ENCODE results near the gene GAL3ST3.

DNA sequence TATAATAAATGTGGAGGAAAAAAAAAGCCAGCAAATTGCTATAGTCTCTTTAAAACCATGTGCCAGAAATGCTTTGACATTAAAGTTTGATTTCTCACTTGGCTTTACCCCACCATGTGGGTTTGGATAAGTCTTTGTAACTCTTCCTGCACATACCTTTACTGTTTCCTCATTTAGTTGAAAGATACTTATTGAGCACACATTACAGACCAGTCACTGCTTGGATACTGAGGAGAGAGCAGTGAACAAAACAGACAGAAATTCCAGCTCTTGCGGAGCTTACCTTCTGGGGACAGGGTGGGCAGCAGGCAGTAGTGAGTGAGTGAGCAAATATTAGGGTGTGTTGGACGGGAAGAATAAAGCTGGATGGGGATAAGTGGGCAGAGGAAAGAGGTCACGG lies 34.8 kb upstream of the GAL3ST3 start:
- TF ChIP-seq, protein P1, sequence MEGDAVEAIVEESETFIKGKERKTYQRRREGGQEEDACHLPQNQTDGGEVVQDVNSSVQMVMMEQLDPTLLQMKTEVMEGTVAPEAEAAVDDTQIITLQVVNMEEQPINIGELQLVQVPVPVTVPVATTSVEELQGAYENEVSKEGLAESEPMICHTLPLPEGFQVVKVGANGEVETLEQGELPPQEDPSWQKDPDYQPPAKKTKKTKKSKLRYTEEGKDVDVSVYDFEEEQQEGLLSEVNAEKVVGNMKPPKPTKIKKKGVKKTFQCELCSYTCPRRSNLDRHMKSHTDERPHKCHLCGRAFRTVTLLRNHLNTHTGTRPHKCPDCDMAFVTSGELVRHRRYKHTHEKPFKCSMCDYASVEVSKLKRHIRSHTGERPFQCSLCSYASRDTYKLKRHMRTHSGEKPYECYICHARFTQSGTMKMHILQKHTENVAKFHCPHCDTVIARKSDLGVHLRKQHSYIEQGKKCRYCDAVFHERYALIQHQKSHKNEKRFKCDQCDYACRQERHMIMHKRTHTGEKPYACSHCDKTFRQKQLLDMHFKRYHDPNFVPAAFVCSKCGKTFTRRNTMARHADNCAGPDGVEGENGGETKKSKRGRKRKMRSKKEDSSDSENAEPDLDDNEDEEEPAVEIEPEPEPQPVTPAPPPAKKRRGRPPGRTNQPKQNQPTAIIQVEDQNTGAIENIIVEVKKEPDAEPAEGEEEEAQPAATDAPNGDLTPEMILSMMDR (IDR thresholded peaks at IDR 0.05) = no peak
- no peak for TF ChIP-seq POLR2A (IDR thresholded peaks at IDR 0.05)

Data from body of pancreas (tissue), 4 donors.